CD4-positive, alpha-beta T cell (primary cell): ENCODE results near the gene CD8A. TPM values are rescaled to one million over a fixed set of nuclear protein-coding genes. Genes with fewer than 3 reads are reported as not detected.
"Not testable (repeated sequence)": the region's sequence is repeated elsewhere in the genome, so short reads cannot be mapped to it uniquely, and the experiment has no call there.

Experiments
- ATAC-seq: fragments of 200-7000 bp; cut with Tn5 transposase; one replicate; pipeline ENCODE4 v1.10.0; 2022; ENCODE audit warnings: mild to moderate bottlenecking; ENCODE audit not compliant: poor library complexity
- CTCF ChIA-PET: fragments of 350-600 bp; sonication (Branson Sonifier 250); formaldehyde crosslinking; loops from one replicate; lab custom pipeline; 2021; ENCODE audit warnings: antibody characterized with exemption, inconsistent platforms; lab: Charles Lee
- POLR2A ChIA-PET: fragments of 350-600 bp; sonication (Branson Sonifier 250); formaldehyde crosslinking; loops from one replicate; lab custom pipeline; 2021; ENCODE audit warnings: antibody characterized with exemption, inconsistent platforms; lab: Charles Lee
- DNase-seq, 14 experiments: peaks; one replicate each; pipeline ENCODE4 v3.0.0-alpha.2; 2013 to 2020; ENCODE audit warnings: mixed read lengths in 2 of 14
- H3K27ac ChIP-seq, 2 donors: one replicate each; pipeline versions ENCODE4 v1.5.1 to v1.7.0; 2013; ENCODE audit warnings: low read length in 2 of 2, low read depth in 1 of 2, mild to moderate bottlenecking in 1 of 2
- H3K27me3 ChIP-seq, 2 experiments: 1 replicate in 1 of 2; 2 replicates in 1 of 2; pipeline versions ENCODE4 v1.6.1 to v1.7.0; 2013; ENCODE audit warnings: low read length in 2 of 2, control low read depth in 1 of 2, mild to moderate bottlenecking in 1 of 2, moderate library complexity in 1 of 2; ENCODE audit not compliant: insufficient read depth in 2 of 2, control insufficient read depth in 1 of 2
- H3K36me3 ChIP-seq: one replicate; pipeline ENCODE4 v1.6.1; 2013; ENCODE audit warnings: low read length, control low read depth; ENCODE audit not compliant: insufficient read depth
- H3K4me1 ChIP-seq: one replicate; pipeline ENCODE4 v1.6.1; 2013; ENCODE audit warnings: low read length, control low read depth; ENCODE audit not compliant: insufficient read depth
- H3K4me3 ChIP-seq: one replicate; pipeline ENCODE4 v1.5.1; 2013; ENCODE audit warnings: mild to moderate bottlenecking, low read length, moderate library complexity
- H3K9me3 ChIP-seq, 2 experiments: 1 replicate in 1 of 2; 2 replicates in 1 of 2; pipeline versions ENCODE4 v1.6.1 to v1.7.0; 2013; ENCODE audit warnings: low read length in 2 of 2, mild to moderate bottlenecking in 2 of 2, control low read depth in 1 of 2, moderate library complexity in 1 of 2; ENCODE audit not compliant: control insufficient read depth in 1 of 2, insufficient read depth in 1 of 2
- H3K27ac Mint-ChIP-seq: one replicate; pipeline ENCODE4 v1.8.0; 2020; ENCODE audit warnings: mixed read lengths
- H3K27me3 Mint-ChIP-seq: one replicate; pipeline ENCODE4 v1.8.0; 2021; ENCODE audit warnings: mixed read lengths
- H3K36me3 Mint-ChIP-seq: one replicate; pipeline ENCODE4 v1.8.0; 2021; ENCODE audit warnings: low read depth, mixed read lengths
- H3K4me1 Mint-ChIP-seq: one replicate; pipeline ENCODE4 v1.8.0; 2021; ENCODE audit warnings: low read depth, mixed read lengths
- H3K4me3 Mint-ChIP-seq: one replicate; pipeline ENCODE4 v1.8.0; 2020; ENCODE audit warnings: mild to moderate bottlenecking, mixed read lengths
- H3K9me3 Mint-ChIP-seq: one replicate; pipeline ENCODE4 v1.8.0; 2020; ENCODE audit warnings: mixed read lengths
- CTCF ChIP-seq: fragments of 200-600 bp; IDR thresholded peaks from one replicate; pipeline ENCODE4 v1.8.0; 2022; ENCODE audit warnings: antibody characterized with exemption, mild to moderate bottlenecking
- intact Hi-C, 2 experiments: fragments of 100-400 bp; cut with DNase I in 1 of 2; cut with micrococcal nuclease in 1 of 2; formaldehyde crosslinking; loops; one replicate each; pipeline versions ENCODE4 v1.15.1 to v1.9.0; 2023 to 2025; cut with DNase I, micrococcal nuclease
- total RNA-seq, 174 experiments: library from RNA in 2 of 174; stranded (reverse) in 2 of 174; gene quantifications; one replicate each; pipeline ENCODE4 v1.2.3 and lab custom pipeline; 2021 to 2026

CD8A gene
- total RNA-seq, 2 experiments from 2014 or later, result 1.3 to 2.1 TPM

- Histone ChIP-seq H3K27ac (no peak overlapping the region), H3K4me3 (no peak overlapping the region), H3K9me3 (no peaks in the 10 kb centered on the region), H3K4me1 (peaks cover 3% of the 10 kb centered on the region), H3K36me3 (peaks cover 33% of the 10 kb centered on the region), H3K27me3 (no peaks in the 10 kb centered on the region)
- DNase-seq, result peak in 2 of 14 experiments; percentile 18 to 19
- POLR2A ChIA-PET, result no interaction called here
- no peak for ATAC-seq
- TF ChIP-seq CTCF, result no peak
- CTCF ChIA-PET, result no interaction called here
- Mint-ChIP-seq H3K27ac (no peak overlapping the region), H3K27me3 (no peaks in the 10 kb centered on the region), H3K4me1 (peaks cover 44% of the 10 kb centered on the region), H3K9me3 (no peaks in the 10 kb centered on the region), H3K36me3 (peaks cover 97% of the 10 kb centered on the region), H3K4me3 (no peak overlapping the region)
- intact Hi-C loops, result loop anchor here in 1 of 2 experiments (5.0 kb wide), 1 partner anchor 61 kb away; no protein-coding TSS in a partner anchor
These were observed 42.7 kb downstream of the CD8A start for GRCh38 chr2:86747711-86748639.

GRCh38 chr2:86746939-86747338 lies 43.8 kb downstream of the CD8A start:
- CTCF ChIA-PET, result no interaction called here
- H3K36me3 ChIP-seq, result peaks cover 23% of the 10 kb centered on the region
- no peak overlapping the region for H3K27ac ChIP-seq
- no peak overlapping the region for H3K4me3 ChIP-seq
- H3K4me1 ChIP-seq, result peaks cover 3% of the 10 kb centered on the region
- no peaks in the 10 kb centered on the region for H3K9me3 ChIP-seq
- DNase-seq (no peak), ATAC-seq (no peak)
- no peaks in the 10 kb centered on the region for H3K27me3 Mint-ChIP-seq
- no peak overlapping the region for H3K4me3 Mint-ChIP-seq
- H3K36me3 Mint-ChIP-seq, result peaks cover 90% of the 10 kb centered on the region
- no peaks in the 10 kb centered on the region for H3K27me3 ChIP-seq
- H3K4me1 Mint-ChIP-seq, result peaks cover 49% of the 10 kb centered on the region
- POLR2A ChIA-PET, result no interaction called here
- intact Hi-C loops, result loop anchor here in 1 of 2 experiments (5.0 kb wide), 1 partner anchor 60 kb away; no protein-coding TSS in a partner anchor
- no peak overlapping the region for H3K27ac Mint-ChIP-seq
- H3K9me3 Mint-ChIP-seq, result no peaks in the 10 kb centered on the region
- TF ChIP-seq CTCF, result no peak

- DNase-seq (no peak), ATAC-seq (no peak)
- no peak overlapping the region for H3K4me3 ChIP-seq
- Mint-ChIP-seq H3K4me1 (peaks cover 39% of the 10 kb centered on the region), H3K4me3 (no peak overlapping the region), H3K27ac (no peak overlapping the region), H3K27me3 (no peaks in the 10 kb centered on the region), H3K9me3 (no peaks in the 10 kb centered on the region), H3K36me3 (peaks cover 63% of the 10 kb centered on the region)
- intact Hi-C loops, result no loop called here
- H3K4me1 ChIP-seq, result peaks cover 3% of the 10 kb centered on the region
- no peak for TF ChIP-seq CTCF
- no peaks in the 10 kb centered on the region for H3K27me3 ChIP-seq
- peaks cover 16% of the 10 kb centered on the region for H3K36me3 ChIP-seq
- ChIA-PET CTCF (no interaction called here), POLR2A (no interaction called here)
- no peaks in the 10 kb centered on the region for H3K9me3 ChIP-seq
- no peak overlapping the region for H3K27ac ChIP-seq
These were observed 46.6 kb downstream of the CD8A start for GRCh38 chr2:86744152-86744551.

- H3K27ac Mint-ChIP-seq, H3K4me1 ChIP-seq, CTCF ChIA-PET, H3K4me3 ChIP-seq, ATAC-seq, H3K27ac ChIP-seq, POLR2A ChIA-PET, H3K4me3 Mint-ChIP-seq, H3K9me3 Mint-ChIP-seq, H3K27me3 ChIP-seq, intact Hi-C loops, DNase-seq, H3K27me3 Mint-ChIP-seq, H3K9me3 ChIP-seq: not testable (repeated sequence)
- peaks cover 11% of the 10 kb centered on the region for H3K36me3 ChIP-seq
- peaks cover 34% of the 10 kb centered on the region for H3K4me1 Mint-ChIP-seq
- peaks cover 41% of the 10 kb centered on the region for H3K36me3 Mint-ChIP-seq
These were observed 48.7 kb downstream of the CD8A start for GRCh38 chr2:86741889-86742498.

GRCh38 chr2:86739889-86740288 lies 50.8 kb downstream of the CD8A start:
- H3K4me1 ChIP-seq, H3K9me3 Mint-ChIP-seq, H3K9me3 ChIP-seq, H3K36me3 ChIP-seq, CTCF ChIA-PET, H3K27me3 Mint-ChIP-seq, POLR2A ChIA-PET, ATAC-seq, intact Hi-C loops, H3K4me3 ChIP-seq, H3K27ac ChIP-seq, H3K27me3 ChIP-seq, DNase-seq, H3K4me3 Mint-ChIP-seq, H3K27ac Mint-ChIP-seq: not testable (repeated sequence)
- H3K4me1 Mint-ChIP-seq, result peaks cover 13% of the 10 kb centered on the region
- peaks cover 21% of the 10 kb centered on the region for H3K36me3 Mint-ChIP-seq
